H1 (cell line): Measurements from ENCODE around the gene GPR61. TPM values are rescaled to one million over a fixed set of nuclear protein-coding genes. Genes with fewer than 3 reads are reported as not detected.

ENCODE experiments used
- CHD2 ChIP-seq: IDR thresholded peaks from 2 replicates; pipeline ENCODE4 v1.6.1; 2012; ENCODE audit warnings: low read length, improper control_type of control experiment
- E2F6 ChIP-seq: IDR thresholded peaks from 2 replicates; pipeline ENCODE4 v1.6.1; 2012; ENCODE audit warnings: inconsistent platforms
- HDAC2 ChIP-seq, 2 experiments: fragments of 300-600 bp in 1 of 2; sonication (generic) in 1 of 2; IDR thresholded peaks; 2 replicates each; pipeline ENCODE4 v1.6.1; 2011 to 2012; ENCODE audit warnings: low read depth in 2 of 2, low read length in 2 of 2, mild to moderate bottlenecking in 2 of 2, moderate library complexity in 2 of 2, borderline replicate concordance in 1 of 2, inconsistent platforms in 1 of 2
- MAFK ChIP-seq: IDR thresholded peaks from 2 replicates; pipeline ENCODE4 v1.6.1; 2012; ENCODE audit warnings: low read depth, mild to moderate bottlenecking, improper control_type of control experiment, low read length
- POU5F1 ChIP-seq: IDR thresholded peaks from 2 replicates; pipeline ENCODE4 v1.6.1; 2011; ENCODE audit warnings: low read depth, mild to moderate bottlenecking, low read length, moderate library complexity
- RFX5 ChIP-seq: IDR thresholded peaks from 2 replicates; pipeline ENCODE4 v1.6.1; 2011; ENCODE audit warnings: low read depth, low read length, improper control_type of control experiment, borderline replicate concordance
- SIX5 ChIP-seq: IDR thresholded peaks from 2 replicates; pipeline ENCODE4 v1.6.1; 2011; ENCODE audit warnings: mild to moderate bottlenecking, low read depth, low read length
- TAF7 ChIP-seq: optimal IDR thresholded peaks from 2 replicates; pipeline ENCODE3; 2011; ENCODE audit warnings: low read depth, mild to moderate bottlenecking, inconsistent platforms, low read length, moderate library complexity, borderline replicate concordance
- polyA plus RNA-seq, 7 experiments: library from polyadenylated mRNA; depleted of rRNA in 3 of 7; stranded (reverse) in 5 of 7; unstranded in 2 of 7; fragments of >200 nt in 5 of 7; fragments of 200-250 nt in 2 of 7; gene quantifications; 1 replicate in 5 of 7; 2 replicates in 1 of 7; 4 replicates in 1 of 7; pipeline versions ENCODE4 v1.2.1 to v1.2.3, GENCODE V29; 2011 to 2013; ENCODE audit warnings: missing spikeins in 2 of 7, mixed read lengths in 2 of 7
- total RNA-seq: library from RNA; stranded (reverse); fragmentation: NEBNext Ultra II Directional; extraction: Animal tissue kit (Norgen Biotek cat#: 25700); gene quantifications from 2 replicates; pipeline ENCODE4 v1.2.1, GENCODE V29; 2021

GPR61 gene
- total and polyA plus RNA-seq, 2 of the 8 experiments (the other 6 are each of a cell fraction or from before 2014, with no cell fraction given): 0.41 to 0.53 TPM

- TF ChIP-seq POU5F1 (no peak), MAFK (no peak), HDAC2 (IDR thresholded peaks at IDR 0.05; ENCODE audit: borderline replicate concordance in 1 of 2, low read depth in 2 of 2, low read length in 2 of 2) (no peak), SIX5 (no peak), RFX5 (no peak), TAF7 (no peak), CHD2 (no peak), E2F6 (no peak)
Measured at GRCh38 chr1:109547463-109548320, 8.0 kb downstream of the GPR61 start (continued).
